GM18868 (cell line): ENCODE results near the gene ADAMTS2.
"Not testable (repeated sequence)": the region's sequence is repeated elsewhere in the genome, so short reads cannot be mapped to it uniquely, and the experiment has no call there.

Experiments used
- ATAC-seq: cut with Tn5 transposase; IDR thresholded peaks from one replicate; pipeline ENCODE4 v1.9.1; 2021; ENCODE audit warnings: mild to moderate bottlenecking, moderate library complexity; ENCODE audit not compliant: unreplicated experiment

Gene ADAMTS2

GRCh38 chr5:179120421-179120861 lies 224.8 kb downstream of the ADAMTS2 start:
- no peak for ATAC-seq

- no peak for ATAC-seq
Observed at GRCh38 chr5:179119415-179120170, 225.7 kb downstream of the ADAMTS2 start.

- ATAC-seq: no peak
Observed at GRCh38 chr5:179118756-179119414, 226.4 kb downstream of the ADAMTS2 start.

GRCh38 chr5:179118338-179118737 lies 226.9 kb downstream of the ADAMTS2 start:
- ATAC-seq: no peak

- no peak for ATAC-seq
Observed at GRCh38 chr5:179115845-179116524, 229.3 kb downstream of the ADAMTS2 start.

GRCh38 chr5:179115307-179115706 lies 230.0 kb downstream of the ADAMTS2 start:
- no peak for ATAC-seq

- no peak for ATAC-seq
Observed at GRCh38 chr5:179114756-179115155, 230.5 kb downstream of the ADAMTS2 start.

- ATAC-seq: no peak
Observed at GRCh38 chr5:179113945-179114641, 231.2 kb downstream of the ADAMTS2 start.

GRCh38 chr5:179113143-179113530 lies 232.1 kb downstream of the ADAMTS2 start:
- ATAC-seq: no peak

- no peak for ATAC-seq
Observed at GRCh38 chr5:179112469-179113142, 232.7 kb downstream of the ADAMTS2 start.

- ATAC-seq: no peak
Observed at GRCh38 chr5:179111267-179112207, 233.7 kb downstream of the ADAMTS2 start.

- no peak for ATAC-seq
Observed at GRCh38 chr5:179110528-179110927, 234.7 kb downstream of the ADAMTS2 start.

GRCh38 chr5:179101282-179101681 lies 244.0 kb downstream of the ADAMTS2 start:
- ATAC-seq: not testable (repeated sequence)

GRCh38 chr5:179089502-179089901 lies 255.8 kb downstream of the ADAMTS2 start:
- ATAC-seq: no peak

- ATAC-seq: no peak
Observed at GRCh38 chr5:179080724-179081123, 264.5 kb downstream of the ADAMTS2 start.

- no peak for ATAC-seq
Observed at GRCh38 chr5:179079165-179079987, 265.9 kb downstream of the ADAMTS2 start.

- no peak for ATAC-seq
Observed at GRCh38 chr5:179065703-179066102, 279.6 kb downstream of the ADAMTS2 start.

GRCh38 chr5:179061025-179061424 lies 284.2 kb downstream of the ADAMTS2 start:
- ATAC-seq: no peak
